LNCAP (cell line): Measurements from ENCODE around the gene PCP2.

Source experiments
- TF ChIP-seq, protein P1 (sequence below): fragments of 450-650 bp; IDR thresholded peaks from 2 replicates; pipeline ENCODE4 v1.5.1; 2017; ENCODE audit warnings: mild to moderate bottlenecking

Gene PCP2

GRCh38 chr19:7633698-7634097 lies at the start of gene PCP2:
TSS of gene PCP2 (minus strand) at chr19:7633719. CDS start at chr19:7633457, 262 bp downstream.
- TF ChIP-seq, protein P1, sequence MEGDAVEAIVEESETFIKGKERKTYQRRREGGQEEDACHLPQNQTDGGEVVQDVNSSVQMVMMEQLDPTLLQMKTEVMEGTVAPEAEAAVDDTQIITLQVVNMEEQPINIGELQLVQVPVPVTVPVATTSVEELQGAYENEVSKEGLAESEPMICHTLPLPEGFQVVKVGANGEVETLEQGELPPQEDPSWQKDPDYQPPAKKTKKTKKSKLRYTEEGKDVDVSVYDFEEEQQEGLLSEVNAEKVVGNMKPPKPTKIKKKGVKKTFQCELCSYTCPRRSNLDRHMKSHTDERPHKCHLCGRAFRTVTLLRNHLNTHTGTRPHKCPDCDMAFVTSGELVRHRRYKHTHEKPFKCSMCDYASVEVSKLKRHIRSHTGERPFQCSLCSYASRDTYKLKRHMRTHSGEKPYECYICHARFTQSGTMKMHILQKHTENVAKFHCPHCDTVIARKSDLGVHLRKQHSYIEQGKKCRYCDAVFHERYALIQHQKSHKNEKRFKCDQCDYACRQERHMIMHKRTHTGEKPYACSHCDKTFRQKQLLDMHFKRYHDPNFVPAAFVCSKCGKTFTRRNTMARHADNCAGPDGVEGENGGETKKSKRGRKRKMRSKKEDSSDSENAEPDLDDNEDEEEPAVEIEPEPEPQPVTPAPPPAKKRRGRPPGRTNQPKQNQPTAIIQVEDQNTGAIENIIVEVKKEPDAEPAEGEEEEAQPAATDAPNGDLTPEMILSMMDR = no peak

DNA sequence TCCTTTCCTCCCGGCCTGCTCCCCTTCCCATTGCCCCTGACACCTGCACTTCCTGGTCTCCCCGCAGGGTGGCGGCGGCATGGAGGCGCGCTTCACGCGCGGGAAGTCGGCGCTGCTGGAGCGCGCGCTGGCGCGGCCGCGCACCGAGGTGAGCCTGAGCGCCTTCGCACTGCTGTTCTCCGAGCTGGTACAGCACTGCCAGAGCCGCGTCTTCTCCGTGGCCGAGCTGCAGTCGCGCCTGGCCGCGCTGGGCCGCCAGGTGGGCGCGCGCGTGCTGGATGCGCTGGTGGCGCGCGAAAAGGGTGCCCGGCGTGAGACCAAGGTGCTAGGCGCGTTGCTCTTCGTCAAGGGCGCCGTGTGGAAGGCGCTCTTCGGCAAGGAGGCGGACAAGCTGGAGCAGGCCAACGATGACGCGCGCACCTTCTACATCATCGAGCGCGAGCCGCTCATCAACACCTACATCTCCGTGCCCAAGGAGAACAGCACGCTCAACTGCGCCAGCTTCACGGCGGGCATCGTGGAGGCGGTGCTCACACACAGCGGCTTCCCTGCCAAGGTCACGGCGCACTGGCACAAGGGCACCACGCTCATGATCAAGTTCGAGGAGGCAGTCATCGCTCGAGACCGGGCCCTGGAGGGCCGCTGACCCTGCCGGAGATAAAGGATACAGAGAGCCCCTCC lies 48.8 kb upstream of the PCP2 start:
- TF ChIP-seq, protein P1 = no peak

DNA sequence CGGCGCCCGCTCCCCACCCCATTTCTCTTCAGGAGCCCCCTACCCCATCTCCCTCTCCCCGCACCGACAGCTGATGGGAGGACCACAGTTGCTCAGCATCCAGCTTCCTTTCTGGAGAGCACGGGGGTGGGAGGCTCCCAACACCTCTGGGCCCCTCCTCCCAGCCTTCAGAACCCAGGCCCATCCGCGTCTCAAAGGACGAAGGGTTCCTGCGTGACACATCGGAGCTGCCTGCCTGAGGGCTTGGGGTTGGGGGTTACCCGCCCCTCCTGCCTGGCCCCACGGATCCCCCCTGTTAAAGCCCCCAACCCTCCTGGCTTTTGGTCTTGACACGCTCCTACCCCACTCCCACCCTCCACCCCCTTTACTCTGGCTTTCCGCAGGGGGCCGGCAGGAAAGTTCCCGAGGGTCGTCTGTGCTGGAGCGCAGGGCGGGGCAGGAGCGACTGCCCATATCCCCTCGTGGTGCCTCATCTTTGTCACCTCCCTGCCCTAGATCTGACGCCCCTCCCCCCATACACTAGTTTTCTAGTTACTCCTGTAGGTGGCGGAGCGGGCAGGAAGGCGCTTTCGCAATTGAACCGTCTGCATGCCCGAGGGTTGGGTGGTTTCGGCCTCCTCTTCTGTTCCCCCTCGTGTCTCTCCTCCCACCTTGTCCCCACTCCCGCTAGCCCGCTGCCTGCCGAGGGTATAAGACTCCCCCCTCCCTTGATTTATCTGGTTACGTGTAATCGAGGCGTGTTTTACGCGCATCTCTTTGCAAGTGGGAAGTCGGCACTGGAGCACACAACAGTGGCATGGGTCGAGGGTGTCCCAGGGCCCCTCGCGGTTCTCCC lies 48.0 kb upstream of the PCP2 start:
- TF ChIP-seq, protein P1 = peak; percentile 50

DNA sequence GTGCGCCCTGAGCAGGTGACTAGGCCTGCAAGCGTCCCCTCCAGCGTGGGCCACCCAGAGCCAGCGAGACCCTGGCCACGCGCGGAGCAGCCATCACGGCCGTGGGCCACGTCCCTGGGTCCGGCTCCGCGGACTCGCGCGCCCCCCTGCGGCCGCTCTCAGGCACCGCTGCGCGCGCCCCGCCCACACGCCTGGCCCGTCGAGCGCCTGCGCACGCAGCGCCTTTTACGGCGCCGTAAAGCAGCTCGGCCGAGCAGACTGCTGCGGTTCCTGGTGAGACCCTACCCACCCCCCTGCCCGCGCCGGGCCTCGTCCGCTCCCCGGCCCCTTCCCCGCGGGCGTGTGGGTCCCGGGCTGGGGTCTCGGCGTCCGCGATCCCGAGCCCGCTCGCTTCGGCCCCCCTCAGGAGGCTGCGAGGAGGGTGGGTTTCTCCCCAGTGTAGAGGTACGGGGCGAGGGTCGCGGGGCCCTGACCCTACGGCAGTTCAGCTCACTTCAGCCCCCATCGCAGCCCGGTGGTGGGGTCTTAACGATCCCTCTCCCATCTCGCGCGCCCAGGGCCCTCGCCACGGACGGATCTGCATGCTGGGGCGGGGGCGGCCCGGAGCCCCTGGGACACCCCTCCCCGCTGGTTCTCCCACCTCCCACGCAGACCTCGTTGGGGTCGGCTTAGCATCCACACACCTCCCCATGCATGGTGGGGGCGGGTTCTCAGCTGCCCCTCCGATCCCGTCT lies 47.3 kb upstream of the PCP2 start, which contains the start of gene TRAPPC5:
TRAPPC5 (plus strand) TSS at position 228 of the 734 bp plus-strand sequence. CDS start 1,421 bp downstream, outside the sequence.
- TF ChIP-seq, protein P1 = peak; percentile 96

GRCh38 chr19:7679771-7680605 lies 46.5 kb upstream of the PCP2 start:
- TF ChIP-seq, protein P1 = no peak

DNA sequence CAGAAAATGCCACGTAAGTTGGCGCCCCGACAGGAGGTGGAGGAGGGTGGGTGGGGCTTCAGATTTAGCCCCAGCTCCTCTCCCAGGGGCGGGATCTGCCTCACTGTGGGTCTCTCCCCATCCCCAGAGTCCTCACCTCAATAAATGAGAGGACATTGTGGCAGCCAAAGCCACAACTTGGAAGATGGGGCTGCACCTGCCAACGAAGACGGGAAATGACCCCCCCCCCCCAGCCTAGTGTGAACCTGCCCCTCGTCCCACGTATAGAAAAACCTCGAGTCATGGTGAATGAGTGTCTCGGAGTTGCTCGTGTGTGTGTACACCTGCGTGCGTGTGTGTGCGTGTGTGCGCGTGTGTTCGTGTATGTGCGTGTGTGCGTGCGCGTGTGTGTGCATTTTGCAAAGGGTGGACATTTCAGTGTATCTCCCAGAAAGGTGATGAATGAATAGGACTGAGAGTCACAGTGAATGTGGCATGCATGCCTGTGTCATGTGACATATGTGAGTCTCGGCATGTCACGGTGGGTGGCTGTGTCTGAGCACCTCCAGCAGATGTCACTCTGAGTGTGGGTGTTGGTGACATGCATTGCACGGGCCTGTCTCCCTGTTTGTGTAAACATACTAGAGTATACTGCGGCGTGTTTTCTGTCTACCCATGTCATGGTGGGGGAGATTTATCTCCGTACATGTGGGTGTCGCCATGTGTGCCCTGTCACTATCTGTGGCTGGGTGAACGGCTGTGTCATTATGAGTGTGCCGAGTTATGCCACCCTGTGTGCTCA lies 45.6 kb upstream of the PCP2 start:
- TF ChIP-seq, protein P1 = peak; percentile 37; the same call in 1 of the 2 replicates
